Stimulated activated CD4-positive, alpha-beta T cell treated with anti-CD3 and anti-CD28 coated beads, TNF-alpha, amount 100 ng/mL, for 1 hour (primary cell): Measurements from ENCODE around the gene MIOX.
A peak's percentile ranks its signal among the peaks of the same experiment; 100 is the strongest.

Experiments
- DNase-seq, 3 donors: peaks; one replicate each; pipeline ENCODE4 v3.0.0-alpha.2; 2020; ENCODE audit warnings: low read depth in 3 of 3, low spot score in 1 of 3

The MIOX gene

DNA sequence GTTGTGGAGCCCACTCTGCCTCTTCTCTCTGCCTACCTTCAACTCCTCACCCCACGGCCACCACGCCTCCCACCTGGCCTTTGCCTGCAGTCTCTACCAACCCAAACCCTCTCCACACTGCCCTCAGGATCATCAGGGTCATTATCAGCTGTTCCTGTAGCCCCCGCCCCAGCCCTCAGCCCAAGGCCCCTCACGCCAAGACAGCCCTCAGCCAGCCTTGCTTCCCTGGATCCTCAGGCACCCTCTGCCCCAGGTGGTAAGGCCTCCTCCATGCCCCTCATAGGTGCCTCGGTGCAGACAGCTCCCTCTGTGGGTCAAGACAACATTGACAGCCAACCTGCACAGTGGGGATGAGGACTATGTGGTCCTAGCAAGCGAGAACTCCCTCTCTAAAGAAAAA lies 13.6 kb upstream of the MIOX start:
- DNase-seq, result no peak

DNA sequence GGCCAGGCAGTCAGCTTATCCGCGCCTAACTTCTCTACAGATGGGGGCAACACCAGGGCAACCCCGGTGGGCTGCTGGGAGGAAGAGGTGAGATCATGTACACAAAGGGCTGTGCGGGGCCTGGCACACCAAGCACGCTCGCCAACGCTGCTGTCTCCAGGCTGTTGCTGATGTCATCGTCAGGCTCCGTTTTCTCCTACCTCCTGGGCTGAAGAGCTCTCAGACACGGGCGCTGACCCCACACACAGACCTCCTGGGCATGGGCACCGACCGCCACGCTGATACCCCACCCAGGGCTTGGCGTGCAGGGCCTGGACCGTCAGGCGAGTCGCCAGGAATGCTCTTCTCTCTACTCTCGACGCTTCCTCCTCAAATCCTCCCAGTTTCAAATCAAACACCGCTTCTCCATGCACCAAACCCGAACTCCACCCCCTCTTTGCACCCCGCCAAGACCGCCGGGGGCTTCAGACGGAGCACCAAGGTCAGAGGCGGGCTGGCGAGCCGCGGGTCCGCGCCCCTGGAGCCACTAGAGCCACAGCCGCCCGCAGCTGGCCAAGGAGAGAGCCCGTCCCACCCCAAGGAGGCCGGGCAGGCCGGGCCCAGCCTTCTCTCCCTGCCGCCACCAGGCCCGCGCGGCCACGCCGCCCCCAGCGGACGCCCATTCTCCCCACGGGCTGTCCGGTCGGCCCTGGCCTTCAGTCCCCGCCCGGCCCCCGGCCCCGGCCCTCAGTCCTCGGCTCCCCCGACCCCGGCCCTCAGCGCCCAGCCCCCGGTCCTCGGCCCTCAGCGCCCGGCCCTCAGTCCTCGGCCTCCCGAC lies 12.6 kb upstream of the MIOX start:
- DNase-seq, result no peak

DNA sequence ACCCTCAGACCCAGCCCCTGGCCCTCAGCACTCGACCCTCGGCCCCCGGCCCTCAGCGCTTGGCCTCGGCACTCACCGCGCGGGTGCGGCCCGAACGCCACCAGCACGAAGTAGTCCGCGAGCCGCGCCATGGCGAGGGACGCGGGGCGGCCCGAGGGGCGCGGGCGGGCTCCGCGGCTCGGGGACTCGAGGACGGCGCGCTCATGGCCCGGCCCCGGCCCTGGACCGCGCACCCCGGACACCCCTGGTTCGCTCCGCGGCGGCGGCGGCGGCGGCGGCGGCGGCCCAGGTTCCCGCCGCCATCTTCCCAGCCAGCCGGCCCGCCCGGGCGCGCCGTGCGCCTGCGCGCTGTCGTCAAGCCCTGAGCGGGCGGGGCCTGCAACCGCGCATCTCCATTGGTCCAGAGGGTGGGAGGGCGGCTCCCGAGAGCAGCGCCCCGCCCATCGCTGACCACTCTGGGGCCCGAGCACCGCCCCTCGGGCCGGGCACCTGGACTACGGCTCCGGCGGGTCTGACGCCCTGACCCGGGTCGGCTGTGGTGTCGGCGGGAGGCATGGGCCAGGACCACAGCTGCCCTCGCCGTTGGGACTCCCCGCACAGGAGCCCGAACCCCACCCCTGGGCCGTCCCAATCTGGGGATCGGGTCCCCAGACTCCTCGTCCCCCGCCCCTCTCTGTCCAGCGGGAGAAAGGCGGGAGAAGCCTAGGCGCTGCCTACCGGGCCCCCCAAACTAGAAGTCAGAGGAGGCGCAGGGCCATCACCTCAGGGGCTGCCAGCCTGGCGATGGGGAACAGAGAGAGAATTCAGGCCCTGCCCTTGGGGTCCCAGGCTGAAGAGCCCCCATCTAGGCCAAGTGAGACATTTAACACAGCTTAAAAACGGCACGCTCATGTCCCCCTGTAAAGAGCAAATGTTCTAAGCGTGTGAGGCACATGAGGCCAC lies 11.7 kb upstream of the MIOX start, which contains the start of gene SBF1:
TSS of gene SBF1 (minus strand) at position 326 of the 942 bp plus-strand sequence. CDS start at position 131, 195 bp downstream.
- peak; percentile 64 to 83 (median 73) for DNase-seq

DNA sequence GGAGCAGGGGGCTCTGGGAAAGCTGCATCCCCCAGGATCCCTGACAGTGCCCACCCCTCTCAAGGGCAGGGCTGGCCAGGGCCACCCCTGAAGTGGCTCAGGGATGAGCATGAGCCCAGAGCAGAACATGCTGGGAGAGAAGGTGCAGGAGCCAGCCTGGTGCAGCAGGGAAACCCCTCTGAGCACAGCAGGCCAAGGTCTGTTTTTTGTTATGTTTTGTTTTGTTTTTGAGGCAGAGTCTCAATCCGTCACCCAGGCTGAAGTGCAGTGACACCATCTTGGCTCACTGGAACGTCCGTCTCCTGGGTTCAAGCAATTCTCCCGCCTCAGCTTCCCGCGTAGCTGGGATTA lies 11.0 kb upstream of the MIOX start:
- no peak for DNase-seq

DNA sequence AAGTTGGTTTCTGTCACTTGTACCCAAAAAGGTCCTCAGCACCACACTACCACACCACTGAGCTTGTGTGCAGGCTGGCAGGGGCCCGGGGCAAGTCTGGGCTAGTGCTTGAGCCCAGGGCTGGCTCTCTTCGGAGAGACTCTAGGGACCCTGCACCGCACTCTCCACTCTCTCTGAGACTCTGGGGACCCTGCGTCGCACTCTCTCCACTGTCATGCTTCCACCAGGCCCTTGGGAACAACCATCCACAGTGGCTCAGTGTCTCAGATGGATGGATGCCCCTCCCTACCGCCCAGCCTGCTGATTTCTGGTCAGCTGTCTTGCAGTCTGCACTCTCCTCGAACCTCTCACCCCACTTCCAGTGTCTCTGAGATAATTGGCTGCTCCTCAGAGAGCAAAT lies 9.8 kb upstream of the MIOX start:
- no peak for DNase-seq

DNA sequence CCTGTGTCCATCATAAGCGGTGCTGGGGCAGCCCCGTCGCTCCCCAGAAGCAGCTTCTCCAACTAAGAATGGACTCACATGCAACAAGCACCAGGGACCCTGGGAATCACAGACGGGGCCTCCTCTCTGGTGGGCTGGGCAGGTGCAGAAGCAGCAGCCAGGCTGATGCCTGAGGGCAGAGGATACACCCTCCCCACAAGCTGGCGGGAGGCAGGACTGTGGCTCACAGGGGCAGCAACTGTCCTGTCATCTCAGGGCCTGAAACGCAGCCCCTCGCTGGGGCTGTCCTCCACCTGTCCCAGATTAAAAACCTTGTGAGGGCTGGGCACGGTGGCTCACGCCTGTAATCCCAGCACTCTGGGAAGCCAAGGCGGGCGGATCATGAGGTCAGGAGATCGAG lies 8.7 kb upstream of the MIOX start:
- DNase-seq, result no peak

DNA sequence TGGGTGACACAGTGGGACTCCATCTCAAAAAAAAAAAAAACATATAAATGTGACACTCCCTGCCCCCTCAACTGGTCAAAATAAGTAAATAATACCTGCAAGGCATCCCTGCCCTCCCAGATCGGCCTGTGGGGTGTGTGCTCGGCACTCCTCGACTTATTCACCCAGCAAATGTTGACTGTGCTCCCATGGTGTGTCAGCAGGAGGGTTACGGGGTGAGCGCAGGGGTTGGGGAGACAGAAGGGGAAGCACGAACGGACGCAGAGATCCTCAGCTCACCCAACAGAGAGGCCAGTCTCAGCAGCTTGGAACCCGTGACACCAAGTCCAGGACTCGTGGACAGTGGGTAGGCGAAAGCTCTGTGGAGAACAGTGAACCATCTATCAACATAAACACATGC lies 6.9 kb upstream of the MIOX start:
- DNase-seq, result no peak

DNA sequence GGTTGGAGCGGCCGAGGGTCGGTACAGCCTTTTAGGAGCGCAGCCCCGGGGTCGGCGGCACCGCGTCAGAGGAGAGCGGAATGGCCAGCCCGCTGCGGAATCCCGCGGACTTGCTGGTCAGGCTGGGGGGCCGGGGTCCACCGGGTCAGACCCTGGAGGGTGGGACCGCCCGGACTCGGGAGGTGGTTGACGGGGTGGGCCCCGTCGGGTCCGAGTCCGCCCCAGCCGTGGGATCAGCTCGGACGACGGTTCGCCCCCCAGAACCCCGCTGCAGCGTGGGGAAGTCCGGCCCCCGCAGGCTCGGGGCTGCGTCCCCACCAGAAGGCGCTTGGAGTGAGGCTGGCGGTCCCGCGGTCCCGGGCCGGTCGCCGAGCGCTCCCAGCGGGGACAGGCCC lies 5.6 kb upstream of the MIOX start:
- no peak for DNase-seq

DNA sequence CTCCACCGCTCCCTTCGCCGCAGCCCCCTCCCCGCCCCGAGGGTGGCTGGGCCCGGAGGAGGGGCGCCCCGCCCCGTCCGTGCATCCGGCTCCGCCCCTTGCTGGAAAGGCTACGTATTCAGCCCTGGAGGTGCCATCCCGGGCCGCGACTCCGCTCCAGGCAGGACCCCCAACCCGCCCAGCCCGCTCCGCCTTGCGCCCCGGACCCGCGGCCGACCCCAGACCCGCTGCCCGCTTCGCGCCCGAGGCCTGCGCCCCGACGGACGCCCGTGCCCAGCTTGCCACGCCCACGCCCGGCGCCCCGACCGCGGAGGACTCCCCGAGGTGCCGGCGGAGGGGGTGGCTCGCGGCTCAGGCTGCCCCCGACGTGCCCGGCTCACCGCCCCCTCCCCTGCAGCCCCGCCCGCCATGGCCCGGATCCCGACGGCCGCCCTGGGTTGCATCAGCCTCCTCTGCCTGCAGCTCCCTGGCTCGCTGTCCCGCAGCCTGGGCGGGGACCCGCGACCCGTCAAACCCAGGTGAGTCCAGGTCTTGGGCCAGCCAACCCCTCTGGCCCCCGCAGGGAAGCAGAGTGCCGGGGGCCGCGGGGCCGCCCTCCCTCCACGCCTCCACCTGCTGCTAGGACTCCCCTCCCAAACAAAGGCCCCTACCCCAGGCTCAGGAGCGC lies 5.1 kb upstream of the MIOX start, which contains the start of gene ADM2:
TSS of gene ADM2 (plus strand) at position 104 of the 667 bp plus-strand sequence. CDS start at position 409, 305 bp downstream.
- DNase-seq, result peak; percentile 28 to 61 (median 41)

DNA sequence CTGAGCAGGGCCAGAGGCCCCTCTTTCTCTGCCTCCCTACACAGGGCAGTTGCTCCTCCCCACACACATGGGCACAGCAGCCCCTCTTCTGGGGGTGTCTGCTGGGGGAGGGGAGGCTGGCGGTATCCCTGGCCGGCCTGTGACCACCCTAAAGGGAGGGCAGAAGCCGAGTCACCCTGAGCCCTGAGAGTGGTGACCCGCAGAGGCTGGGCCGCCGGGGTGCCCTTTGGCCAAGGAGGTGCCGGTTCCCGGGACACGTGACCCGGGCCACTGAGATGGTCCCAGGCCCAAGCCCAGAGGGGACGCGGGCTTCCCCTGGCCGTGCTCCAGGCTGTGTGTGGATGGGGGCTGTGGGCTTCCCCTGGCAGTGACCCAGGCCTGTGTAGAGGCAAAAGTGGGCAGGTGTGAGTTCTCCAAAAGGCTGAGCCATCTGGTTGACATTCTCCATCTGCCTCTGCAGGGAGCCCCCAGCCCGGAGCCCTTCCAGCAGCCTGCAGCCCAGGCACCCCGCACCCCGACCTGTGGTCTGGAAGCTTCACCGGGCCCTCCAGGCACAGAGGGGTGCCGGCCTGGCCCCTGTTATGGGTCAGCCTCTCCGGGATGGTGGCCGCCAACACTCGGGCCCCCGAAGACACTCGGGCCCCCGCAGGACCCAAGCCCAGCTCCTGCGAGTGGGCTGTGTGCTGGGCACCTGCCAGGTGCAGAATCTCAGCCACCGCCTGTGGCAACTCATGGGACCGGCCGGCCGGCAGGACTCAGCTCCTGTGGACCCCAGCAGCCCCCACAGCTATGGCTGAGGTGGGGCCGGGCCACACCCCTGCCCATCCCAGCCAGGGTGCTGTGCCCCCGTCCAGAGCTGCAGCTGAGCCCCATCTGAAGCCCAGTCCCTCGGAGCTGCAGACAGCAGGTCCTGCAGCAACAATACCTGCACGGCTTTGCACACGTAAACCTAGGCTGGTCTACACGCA lies 4.3 kb upstream of the MIOX start:
- no peak for DNase-seq

DNA sequence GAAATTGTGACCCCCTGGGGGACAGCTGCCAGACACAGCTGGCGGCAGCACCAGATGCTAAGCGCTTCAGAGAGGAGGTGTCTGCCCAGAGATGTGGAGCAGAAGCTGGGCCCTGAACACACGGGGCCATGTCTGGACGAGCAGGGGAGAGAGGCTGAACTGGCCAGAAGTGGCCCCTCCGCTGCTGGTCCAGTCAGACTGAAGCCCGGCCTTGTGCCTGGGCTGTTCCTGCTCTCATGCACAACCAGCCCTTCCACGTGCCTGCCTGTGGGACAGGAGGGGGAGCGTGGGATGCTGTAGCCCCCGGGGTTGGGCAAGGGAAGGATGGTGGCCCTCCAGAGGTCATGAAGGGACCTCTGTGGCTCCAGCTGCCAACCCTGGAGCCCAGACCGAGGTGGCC lies 3.6 kb upstream of the MIOX start:
- DNase-seq, result no peak

DNA sequence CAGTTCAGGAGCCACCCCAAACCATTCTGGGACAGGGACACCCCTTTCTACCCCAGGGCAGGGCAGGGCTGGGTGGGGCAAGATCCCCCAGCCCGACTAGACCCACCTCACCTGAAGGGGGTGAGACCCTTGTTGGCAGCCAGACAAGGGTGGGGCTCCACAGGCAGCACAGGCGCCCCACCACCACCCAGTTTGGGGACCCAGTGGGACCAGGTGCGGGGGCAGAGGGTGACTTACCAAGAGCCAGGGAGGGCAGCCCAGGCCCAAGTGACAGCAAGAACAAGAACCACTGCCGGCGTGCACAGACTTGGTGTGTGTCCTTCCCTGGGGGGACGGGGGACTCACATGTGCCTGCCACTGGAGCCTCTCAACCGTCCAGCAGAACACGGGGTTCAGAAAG lies 3.1 kb upstream of the MIOX start:
- DNase-seq, result no peak

DNA sequence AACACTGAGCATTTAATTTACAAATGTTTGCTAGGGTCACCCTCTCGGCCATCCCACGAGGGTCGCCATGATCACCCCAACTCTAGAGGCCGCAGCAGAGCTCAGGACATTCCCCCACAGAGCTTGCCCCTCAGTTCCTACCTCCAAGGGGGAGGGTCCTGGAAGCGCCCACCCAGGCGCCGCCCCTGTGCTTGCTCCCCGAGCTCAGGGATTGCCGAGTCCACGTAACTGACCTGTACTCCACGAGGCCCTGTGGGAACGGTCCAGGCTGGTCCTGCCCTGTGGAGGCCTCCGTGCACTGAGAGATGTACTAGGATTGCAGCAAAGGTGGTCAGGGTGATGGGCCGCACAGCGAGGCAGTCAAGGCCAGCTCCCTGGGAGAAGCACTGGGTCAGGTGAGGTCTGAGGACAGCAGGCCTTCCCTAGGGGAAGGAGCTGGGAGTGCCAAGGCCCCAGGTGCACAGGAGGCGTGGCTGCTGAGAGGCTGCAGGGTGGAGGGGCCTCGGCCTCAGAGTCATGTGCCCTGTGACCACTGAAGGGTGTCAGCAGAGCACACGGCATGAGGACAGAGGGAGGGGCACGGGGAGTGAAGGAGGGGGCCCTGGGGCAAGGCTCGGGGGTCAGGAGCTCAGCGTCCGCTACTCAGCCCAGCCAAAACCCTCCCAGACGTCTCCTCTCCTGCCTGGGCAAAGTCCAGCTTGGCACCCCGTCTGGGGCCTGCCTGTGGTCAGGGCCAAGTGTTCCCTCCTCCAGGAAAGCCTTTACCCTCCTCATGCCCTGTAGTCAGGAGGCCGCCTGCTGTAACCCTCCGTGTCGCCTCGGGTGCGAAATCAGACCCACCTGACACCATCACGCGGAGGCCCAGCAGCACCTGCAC lies 2.4 kb upstream of the MIOX start:
- no peak for DNase-seq

DNA sequence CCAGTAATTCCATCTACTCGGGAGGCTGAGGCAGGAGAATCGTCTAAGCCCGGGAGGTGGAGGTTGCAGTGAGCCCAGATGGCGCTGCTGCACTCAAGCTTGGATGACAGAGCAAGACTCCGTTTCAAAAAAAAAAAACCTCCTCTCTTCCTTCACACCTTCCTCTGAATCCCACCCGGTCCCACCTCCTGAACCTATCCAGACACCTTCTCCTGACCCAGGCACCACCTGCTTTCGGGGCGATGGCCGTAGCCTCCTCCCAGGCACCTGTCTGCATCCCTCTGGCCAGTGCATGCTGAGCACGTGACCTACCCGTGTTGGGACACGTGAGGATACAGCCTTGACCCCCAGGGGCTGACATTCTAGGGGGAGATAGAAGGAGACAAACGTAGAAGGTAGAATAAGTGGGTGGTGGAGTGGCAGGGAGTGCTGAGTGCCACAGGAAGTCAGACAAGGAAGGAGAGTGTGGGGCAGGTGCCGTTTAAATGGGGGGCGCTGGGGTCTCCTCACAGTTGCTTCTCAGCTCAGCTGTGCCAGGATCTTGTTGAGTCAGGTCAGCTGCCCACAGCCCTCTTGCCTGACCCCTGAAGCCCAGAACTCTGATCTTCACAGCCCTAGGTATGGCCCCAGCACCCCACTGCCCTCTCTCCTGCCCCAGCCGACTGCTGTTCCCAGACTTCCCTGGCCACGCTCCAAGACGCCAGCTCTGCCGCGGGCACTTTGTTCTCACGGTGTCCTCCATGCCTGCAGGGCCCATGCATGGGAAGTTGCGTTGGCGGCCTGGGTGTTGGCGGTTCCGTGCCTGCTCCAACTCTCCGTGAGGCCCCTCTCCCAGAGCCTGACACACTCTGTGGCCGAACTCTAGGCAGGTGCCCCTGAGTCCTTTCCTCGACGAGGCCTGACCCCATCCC lies 1.2 kb upstream of the MIOX start:
- DNase-seq, result no peak

DNA sequence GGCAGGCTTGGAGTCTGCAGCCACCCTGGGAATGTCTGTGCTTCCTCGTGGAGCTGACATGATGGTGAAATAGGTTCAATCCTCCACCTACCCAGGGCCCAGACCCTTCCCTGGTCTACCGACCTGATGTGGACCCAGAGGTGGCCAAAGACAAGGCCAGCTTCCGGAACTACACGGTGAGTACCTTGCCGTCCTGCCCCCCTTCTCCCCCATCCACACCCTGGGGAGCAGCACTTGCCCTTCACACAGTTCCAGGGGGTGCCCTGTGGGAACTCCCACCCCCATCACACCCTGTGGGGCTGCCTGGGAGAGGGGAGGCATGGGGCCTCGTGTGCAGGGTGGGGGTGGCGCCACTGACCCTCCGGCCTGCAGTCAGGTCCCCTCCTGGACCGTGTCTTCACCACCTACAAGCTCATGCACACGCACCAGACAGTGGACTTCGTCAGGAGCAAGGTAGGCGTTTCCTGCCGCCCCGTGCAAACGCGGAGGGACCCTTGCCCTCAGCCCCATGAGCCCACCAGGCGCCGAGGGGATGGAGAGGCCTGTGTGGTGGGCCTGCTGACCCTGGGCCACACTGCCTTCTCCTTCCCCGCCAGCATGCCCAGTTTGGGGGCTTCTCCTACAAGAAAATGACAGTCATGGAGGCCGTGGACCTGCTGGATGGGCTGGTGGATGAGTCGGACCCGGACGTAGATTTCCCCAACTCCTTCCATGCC lies 789 bp downstream of the MIOX start:
- DNase-seq, result no peak

DNA sequence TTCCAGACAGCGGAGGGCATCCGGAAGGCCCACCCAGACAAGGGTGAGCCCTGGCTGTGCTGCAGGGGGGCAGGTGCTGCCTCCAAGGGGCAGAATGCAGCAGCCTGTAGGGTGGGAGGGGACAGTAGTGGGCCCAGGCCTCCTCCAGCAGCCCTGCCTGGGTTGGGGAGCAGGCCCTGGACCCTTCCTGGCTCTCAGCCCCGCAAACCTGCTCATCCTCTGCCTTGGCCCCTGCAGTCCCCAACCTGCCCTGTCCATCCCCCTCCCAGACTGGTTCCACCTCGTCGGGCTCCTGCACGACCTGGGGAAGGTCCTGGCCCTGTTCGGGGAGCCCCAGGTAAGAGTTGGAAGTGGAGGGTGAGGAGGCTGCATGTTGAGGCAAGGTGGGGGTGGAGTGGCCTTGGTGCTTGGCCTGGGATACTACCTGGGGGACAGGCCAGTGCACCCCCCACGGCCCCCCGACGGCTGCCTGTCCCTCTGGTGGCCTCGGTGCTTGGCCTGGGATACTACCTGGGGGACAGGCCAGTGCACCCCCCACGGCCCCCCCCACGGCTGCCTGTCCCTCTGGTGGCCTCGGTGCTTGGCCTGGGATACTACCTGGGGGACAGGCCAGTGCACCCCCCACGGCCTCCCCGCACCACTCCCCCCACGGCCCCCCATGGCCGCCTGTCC lies 1.5 kb downstream of the MIOX start:
- DNase-seq, result no peak

DNA sequence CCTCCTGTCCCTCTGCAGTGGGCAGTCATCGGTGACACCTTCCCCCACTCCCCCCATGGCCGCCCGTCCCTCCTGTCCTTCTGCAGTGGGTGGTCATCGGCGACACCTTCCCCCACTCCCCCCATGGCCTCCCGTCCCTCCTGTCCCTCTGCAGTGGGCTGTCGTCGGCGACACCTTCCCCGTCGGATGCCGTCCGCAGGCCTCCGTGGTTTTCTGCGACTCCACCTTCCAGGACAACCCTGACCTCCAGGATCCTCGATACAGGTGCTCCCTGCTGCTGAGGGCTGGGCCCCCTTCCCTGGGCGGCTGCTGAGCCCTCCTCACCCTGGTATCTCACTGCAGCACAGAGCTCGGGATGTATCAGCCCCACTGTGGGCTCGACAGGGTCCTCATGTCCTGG lies 2.2 kb downstream of the MIOX start:
- DNase-seq, result no peak
